K562 (cell line): ENCODE measurements around the gene TM7SF3. TPM values are rescaled to one million over a fixed set of nuclear protein-coding genes. Genes with fewer than 3 reads are reported as not detected.

Experiments used
- ATAC-seq: fragments of 200-7000 bp; cut with Tn5 transposase; 3 replicates; pipeline ENCODE4 v1.9.1; 2020; ENCODE audit warnings: moderate library complexity
- BruUV-seq: library from RNA; stranded (reverse); fragments of 400-500 nt; replicated peaks from 2 replicates; lab custom pipeline; 2021; lab: Mats Ljungman, UMichigan
- CTCF ChIA-PET: fragments of 300-600 bp; formaldehyde crosslinking; extraction: SDS; loops from one replicate; lab custom pipeline; 2021; ENCODE audit warnings: low intra/inter-chr PET ratio; lab: Yijun Ruan, JAX
- POLR2A ChIA-PET: fragments of 300-600, 350-650 bp; sonication (Branson Sonifier 250); formaldehyde crosslinking; extraction: SDS; loops from one replicate; lab custom pipeline; 2021; ENCODE audit warnings: antibody characterized with exemption, inconsistent platforms; lab: Yijun Ruan, JAX
- DNase-seq, 4 experiments: peaks; one replicate each; pipeline versions ENCODE4 v3.0.0 to v3.0.0-alpha.2; 2011 to 2018; ENCODE audit warnings: low spot score in 3 of 4, mixed read lengths in 3 of 4; ENCODE audit errors: extremely low read depth in 1 of 4
- FAIRE-seq: peaks from 2 replicates; lab custom pipeline; 2011; peaks lifted over from hg19 to GRCh38; lab: Jason Lieb, UNC
- H2AFZ ChIP-seq: 2 replicates; pipeline ENCODE4 v1.6.0; 2011; ENCODE audit warnings: low read depth, low read length, control low read depth, inconsistent platforms
- H3K27ac ChIP-seq: fragments of 200-600 bp; 3 replicates; pipeline ENCODE4 v1.8.0; 2011; ENCODE audit warnings: low read depth, mild to moderate bottlenecking, control low read depth, inconsistent platforms, low read length, moderate library complexity, mixed read lengths; ENCODE audit errors: extremely low read depth
- H3K27me3 ChIP-seq, 2 experiments: fragments of 300-600 bp in 1 of 2; 2 replicates in 1 of 2; 3 replicates in 1 of 2; pipeline versions ENCODE4 v1.6.0 to v1.8.0; 2011; ENCODE audit warnings: inconsistent platforms in 2 of 2, low read length in 2 of 2, mild to moderate bottlenecking in 1 of 2, mixed read lengths in 1 of 2, moderate library complexity in 1 of 2; ENCODE audit not compliant: control insufficient read depth in 2 of 2, insufficient read depth in 2 of 2
- H3K36me3 ChIP-seq: fragments of 300-600 bp; 3 replicates; pipeline ENCODE4 v1.8.0; 2011; ENCODE audit warnings: mild to moderate bottlenecking, low read length, inconsistent platforms; ENCODE audit not compliant: control insufficient read depth, insufficient read depth
- H3K4me1 ChIP-seq, 2 experiments: fragments of 200-600 bp in 1 of 2; replicated peaks in 1 of 2; 2 replicates in 1 of 2; 3 replicates in 1 of 2; pipeline versions ENCODE4 v1.5.1 to v1.8.0; 2011; ENCODE audit warnings: inconsistent platforms in 2 of 2, low read length in 2 of 2, mild to moderate bottlenecking in 1 of 2, mixed read lengths in 1 of 2, moderate library complexity in 1 of 2; ENCODE audit not compliant: control insufficient read depth in 2 of 2, insufficient read depth in 2 of 2
- H3K4me2 ChIP-seq: 2 replicates; pipeline ENCODE4 v1.6.1; 2011; ENCODE audit warnings: low read length, control low read depth, inconsistent platforms, mixed read lengths; ENCODE audit not compliant: insufficient read depth
- H3K4me3 ChIP-seq: fragments of 200-600 bp; sonication (generic), shearing (Covaris generic); 2 replicates; pipeline ENCODE4 v1.5.1; 2016; ENCODE audit warnings: control low read depth, inconsistent platforms
- H3K79me2 ChIP-seq: fragments of 200-600 bp; 3 replicates; pipeline ENCODE4 v1.8.0; 2011; ENCODE audit warnings: low read length, inconsistent platforms; ENCODE audit not compliant: control insufficient read depth, insufficient read depth
- H3K9ac ChIP-seq, 2 experiments: 2 replicates each; pipeline versions ENCODE4 v1.6.0 to v1.6.1; 2011; ENCODE audit warnings: low read depth in 2 of 2, low read length in 2 of 2, control low read depth in 1 of 2, inconsistent platforms in 1 of 2, mild to moderate bottlenecking in 1 of 2, mixed read lengths in 1 of 2; ENCODE audit not compliant: insufficient read depth in 1 of 2
- H3K9me1 ChIP-seq: one replicate; pipeline ENCODE4 v1.6.0; 2011; ENCODE audit warnings: inconsistent platforms, mild to moderate bottlenecking, low read length, moderate library complexity; ENCODE audit not compliant: control insufficient read depth, insufficient read depth
- H3K9me3 ChIP-seq: replicated peaks from 2 replicates; pipeline ENCODE4 v1.5.1; 2011; ENCODE audit warnings: low read depth, low read length, inconsistent platforms; ENCODE audit not compliant: control insufficient read depth, insufficient read depth
- H4K20me1 ChIP-seq: replicated peaks from 2 replicates; pipeline ENCODE4 v1.6.1; 2011; ENCODE audit warnings: low read length, inconsistent platforms, mixed read lengths; ENCODE audit not compliant: control insufficient read depth, insufficient read depth
- DMBX1 ChIP-seq: fragments of 250-450 bp; sonication (Bioruptor Pico); IDR thresholded peaks from 2 replicates; pipeline ENCODE4 v1.8.0; 2022; ENCODE audit warnings: inconsistent platforms, mild to moderate bottlenecking, moderate library complexity, borderline replicate concordance
- ELF4 ChIP-seq: fragments of 450-650 bp; formaldehyde crosslinking; IDR thresholded peaks from 2 replicates; pipeline ENCODE4 v1.4.0; 2022; ENCODE audit warnings: missing genetic modification characterization
- ESRRA ChIP-seq: fragments of 450-650 bp; IDR thresholded peaks from 2 replicates; pipeline ENCODE4 v1.6.1; 2014; ENCODE audit warnings: low read depth, mild to moderate bottlenecking, moderate library complexity, borderline replicate concordance
- FIP1L1 ChIP-seq: fragments of 200-400 bp; formaldehyde crosslinking; IDR thresholded peaks from 2 replicates; pipeline ENCODE4 v1.6.1; 2018; ENCODE audit warnings: mild to moderate bottlenecking, low read depth, low read length; ENCODE audit not compliant: poor library complexity, severe bottlenecking
- GATAD2B ChIP-seq: fragments of 450-650 bp; IDR thresholded peaks from 2 replicates; pipeline ENCODE4 v1.6.1; 2017; ENCODE audit warnings: mild to moderate bottlenecking, borderline replicate concordance
- HINFP ChIP-seq: fragments of 450-650 bp; conservative IDR thresholded peaks from 2 replicates; pipeline ENCODE4 v1.6.1; 2016; ENCODE audit warnings: missing genetic modification characterization, low read depth, mild to moderate bottlenecking, control low read depth, missing compliant biosample characterization
- POU5F1 ChIP-seq: fragments of 150-350 bp; IDR thresholded peaks from 2 replicates; pipeline ENCODE4 v1.6.1; 2014; ENCODE audit warnings: borderline replicate concordance, low read length, low read depth, mild to moderate bottlenecking; ENCODE audit not compliant: partially characterized antibody
- STAT5A ChIP-seq: IDR thresholded peaks from 2 replicates; pipeline ENCODE4 v1.6.1; 2012; ENCODE audit warnings: low read length, inconsistent platforms, borderline replicate concordance
- TAF7 ChIP-seq: fragments of 450-650 bp; IDR thresholded peaks from 2 replicates; pipeline ENCODE4 v1.6.1; 2016; ENCODE audit warnings: missing genetic modification characterization, missing compliant biosample characterization
- TCF7L2 ChIP-seq: fragments of 150-350 bp; IDR thresholded peaks from 2 replicates; pipeline ENCODE4 v1.6.1; 2016; ENCODE audit warnings: low read depth, mild to moderate bottlenecking, low read length, moderate library complexity
- USF2 ChIP-seq: sonication (generic); formaldehyde crosslinking; IDR thresholded peaks from 2 replicates; pipeline ENCODE4 v1.5.0; 2020; ENCODE audit warnings: missing genetic modification reagents
- ZNF143 ChIP-seq: sonication (generic); formaldehyde crosslinking; IDR thresholded peaks from 2 replicates; pipeline ENCODE4 v1.9.0; 2022; ENCODE audit warnings: mild to moderate bottlenecking, missing genetic modification reagents
- ZNF146 ChIP-seq: IDR thresholded peaks from one replicate; pipeline ENCODE4 v1.6.1; 2018; ENCODE audit warnings: missing compliant biosample characterization; ENCODE audit not compliant: unreplicated experiment
- ZNF197 ChIP-seq: fragments of 200-800 bp; sonication (Bioruptor generic); IDR thresholded peaks from 2 replicates; pipeline ENCODE4 v1.6.1; 2016; ENCODE audit warnings: low read depth, missing genetic modification characterization, missing compliant biosample characterization
- ZZZ3 ChIP-seq: fragments of 450-650 bp; IDR thresholded peaks from 2 replicates; pipeline ENCODE4 v1.6.1; 2016; ENCODE audit warnings: antibody characterized with exemption, mild to moderate bottlenecking, moderate library complexity
- WGBS: fragments of 100-300 bp; shearing (Covaris generic); methylation state at CpG from one replicate; pipeline ENCODE4 v1.1.6; 2016; ENCODE audit warnings: low coverage, mixed read lengths; ENCODE audit not compliant: insufficient coverage; ENCODE audit errors: missing lambda C conversion rate; 5-methylcytosine and 5-hydroxymethylcytosine counted together
- in situ Hi-C: fragments of 300-500 bp; cut with MboI; formaldehyde crosslinking; loops from 4 replicates; pipeline ENCODE4 v1.15.0; 2018; ENCODE audit warnings: inconsistent platforms, mixed read lengths
- intact Hi-C: fragments of 100-400 bp; cut with micrococcal nuclease; formaldehyde crosslinking; loops from 2 replicates; pipeline ENCODE4 v1.14.2; 2022
- polyA plus RNA-seq, 8 experiments: library from polyadenylated mRNA; depleted of rRNA in 4 of 8; stranded (reverse) in 5 of 8; unstranded in 3 of 8; fragments of >200 nt; fragmentation: Nextera tagmentation in 2 of 8; fragmentation: Illumina TruSeq in 1 of 8; extraction: Ambion mirVana in 2 of 8; extraction: Trizol in 1 of 8; gene quantifications; 2 replicates each; pipeline versions ENCODE4 v1.2.1 to v1.2.3, GENCODE V29; 2011 to 2014; ENCODE audit warnings: inconsistent platforms in 1 of 8, missing spikeins in 1 of 8
- total RNA-seq, 7 experiments: library from RNA; depleted of rRNA in 6 of 7; stranded (reverse); fragments of >200 nt in 6 of 7; fragmentation: Illumina TruSeq in 2 of 7; extraction: Trizol in 2 of 7; gene quantifications; 2 replicates each; pipeline versions ENCODE4 v1.2.1 to v1.2.3, GENCODE V29; 2011 to 2021; ENCODE audit warnings: low replicate concordance in 1 of 7

TM7SF3 gene
- total and polyA plus RNA-seq, 9 of the 15 experiments (the other 6 are each of a cell fraction or from before 2014, with no cell fraction given): 9.3 to 90.4 (median 24.8) TPM

GRCh38 chr12:27055966-27056365 lies 41.8 kb upstream of the TM7SF3 start:
- Histone ChIP-seq H3K27me3 (no peaks in the 10 kb centered on the region), H3K36me3 (no peaks in the 10 kb centered on the region), H2AFZ (no peak overlapping the region), H3K4me3 (no peak overlapping the region), H4K20me1 (no peaks in the 10 kb centered on the region), H3K9me3 (peaks cover 2% of the 10 kb centered on the region; the same call in 1 of the 2 replicates), H3K79me2 (no peaks in the 10 kb centered on the region), H3K9me1 (no peaks in the 10 kb centered on the region), H3K27ac (no peak overlapping the region), H3K4me1 (no peaks in the 10 kb centered on the region), H3K4me2 (no peak overlapping the region)
- BruUV-seq: no TSS peak
- ChIA-PET CTCF (no interaction called here), POLR2A (interaction anchor here (1.2 kb wide), 1 partner anchor 11 kb away, joined by 4 read pairs; no protein-coding TSS in a partner anchor)
- 0 out of 3 replicates have a peak, but pooled peaks have one; percentile 22 for ATAC-seq
- in situ Hi-C loops: no loop called here
- no peak for FAIRE-seq
- WGBS: 2% methylated on average over 7 of the region's 7 CpGs
- DNase-seq: no peak
- TF ChIP-seq HINFP (tag) (0 out of 2 replicates have a peak, but pooled peaks have one; percentile 31), DMBX1 (CRISPR knock-in tag) (no peak)
- TF ChIP-seq, all 486 proteins: peak for 1
- no peak overlapping the region for H3K9ac ChIP-seq
- intact Hi-C loops: no loop called here

- DNase-seq (no peak), ATAC-seq (no peak), FAIRE-seq (no peak)
- no peak overlapping the region for H2AFZ ChIP-seq
- POLR2A ChIA-PET: no interaction called here
- no peak overlapping the region for H3K4me2 ChIP-seq
- no peaks in the 10 kb centered on the region for H3K9me3 ChIP-seq
- no peak overlapping the region for H3K4me3 ChIP-seq
- intact Hi-C loops (no loop called here), in situ Hi-C loops (no loop called here)
- no peaks in the 10 kb centered on the region for H4K20me1 ChIP-seq
- no TSS peak for BruUV-seq
- H3K79me2 ChIP-seq: no peaks in the 10 kb centered on the region
- CTCF ChIA-PET: no interaction called here
- TF ChIP-seq TAF7 (tag) (no peak), ESRRA (peak; percentile 49; the same call in 1 of the 2 replicates), ZZZ3 (no peak), TCF7L2 (no peak), FIP1L1 (no peak), USF2 (no peak), GATAD2B (no peak), STAT5A (no peak), POU5F1 (no peak), ZNF146 (CRISPR knock-in tag) (peak; percentile 30), ZNF197 (no peak), ZNF143 (CRISPR knock-in tag) (no peak), ELF4 (no peak)
- TF ChIP-seq, all 486 proteins: peak for 2
- H3K27me3 ChIP-seq: no peaks in the 10 kb centered on the region
- no peak overlapping the region for H3K27ac ChIP-seq
- peaks cover 0 to 6% of the 10 kb centered on the region in 2 experiments; a peak in 1 of 5 replicates for H3K4me1 ChIP-seq
- WGBS: 58% methylated on average over 3 of the region's 3 CpGs
- H3K36me3 ChIP-seq: no peaks in the 10 kb centered on the region
- no peaks in the 10 kb centered on the region for H3K9me1 ChIP-seq
- H3K9ac ChIP-seq: no peak overlapping the region
These were observed 38.6 kb upstream of the TM7SF3 start for GRCh38 chr12:27052742-27053141.
